Airway epithelial cell (primary cell): Measurements from ENCODE around the gene C6orf58. TPM values are rescaled to one million over a fixed set of nuclear protein-coding genes. Genes with fewer than 3 reads are reported as not detected.

Experiments used
- total RNA-seq: library from RNA; depleted of rRNA; stranded (reverse); fragments of >200 nt; gene quantifications from 2 replicates; pipeline ENCODE4 v1.2.3, GENCODE V29; 2015

The C6orf58 gene
- total RNA-seq = not detected in 2 replicates

GRCh38 chr6:127576874-127577273, at the start of gene C6orf58:
Gene C6orf58, plus strand, starts transcription at chr6:127577174. Its CDS starts 12 bp downstream, at chr6:127577186.

Other genes with a start within 250 kb of the C6orf58 start
- 31.9 and 55.5 TPM in 2 replicates for gene ECHDC1, start 233.6 kb upstream of the C6orf58 start, total RNA-seq
- 0.28 TPM in 1 of 2 replicates, not detected in the other for gene KIAA0408, start 117.8 kb upstream of the C6orf58 start, total RNA-seq